Measurements from ENCODE around the gene SYNGR3.

Gene SYNGR3

GRCh38 chr16:2039274-2040031 is 49.7 kb downstream of the SYNGR3 start:
- no peak for ATAC-seq (ENCODE audit: low read depth)
- no peaks in the 10 kb centered on the region for H3K27me3 ChIP-seq (ENCODE audit: insufficient read depth, poor library complexity, severe bottlenecking)
- TF ChIP-seq CTCF (IDR thresholded peaks at IDR 0.05; ENCODE audit: poor library complexity, severe bottlenecking): no peak
- H3K36me3 ChIP-seq (ENCODE audit: low read depth): no peaks in the 10 kb centered on the region
- peaks cover 9% of the 10 kb centered on the region for H3K4me1 ChIP-seq (ENCODE audit: insufficient read depth, poor library complexity, severe bottlenecking)
- H3K4me3 ChIP-seq (ENCODE audit: severe bottlenecking): no peak overlapping the region
- H3K9me3 ChIP-seq (ENCODE audit: severe bottlenecking): no peaks in the 10 kb centered on the region
- DNase-seq (ENCODE audit: low spot score): no peak
- H3K27ac ChIP-seq (ENCODE audit: poor library complexity, severe bottlenecking): no peak overlapping the region

- Histone ChIP-seq H3K4me3 (ENCODE audit: severe bottlenecking) (no peak overlapping the region), H3K27me3 (ENCODE audit: insufficient read depth, poor library complexity, severe bottlenecking) (no peaks in the 10 kb centered on the region), H3K4me1 (ENCODE audit: insufficient read depth, poor library complexity, severe bottlenecking) (peaks cover 9% of the 10 kb centered on the region), H3K36me3 (ENCODE audit: low read depth) (peaks cover 4% of the 10 kb centered on the region; the same call in 1 of the 2 replicates), H3K9me3 (ENCODE audit: severe bottlenecking) (no peaks in the 10 kb centered on the region), H3K27ac (ENCODE audit: poor library complexity, severe bottlenecking) (peak overlapping the region; percentile 42)
- TF ChIP-seq CTCF (IDR thresholded peaks at IDR 0.05; ENCODE audit: poor library complexity, severe bottlenecking): no peak
- ATAC-seq (ENCODE audit: low read depth) (no peak), DNase-seq (ENCODE audit: low spot score) (no peak)
These were observed 50.4 kb downstream of the SYNGR3 start for GRCh38 chr16:2040041-2040786.

GRCh38 chr16:2040787-2041522 is 51.2 kb downstream of the SYNGR3 start:
- Histone ChIP-seq H3K9me3 (ENCODE audit: severe bottlenecking) (no peaks in the 10 kb centered on the region), H3K36me3 (ENCODE audit: low read depth) (peaks cover 4% of the 10 kb centered on the region; the same call in 1 of the 2 replicates), H3K4me3 (ENCODE audit: severe bottlenecking) (no peak overlapping the region), H3K4me1 (ENCODE audit: insufficient read depth, poor library complexity, severe bottlenecking) (peaks cover 9% of the 10 kb centered on the region), H3K27ac (ENCODE audit: poor library complexity, severe bottlenecking) (peak overlapping the region; percentile 42), H3K27me3 (ENCODE audit: insufficient read depth, poor library complexity, severe bottlenecking) (no peaks in the 10 kb centered on the region)
- ATAC-seq (ENCODE audit: low read depth) (peak; percentile 58), DNase-seq (ENCODE audit: low spot score) (no peak)
- no peak for TF ChIP-seq CTCF (IDR thresholded peaks at IDR 0.05; ENCODE audit: poor library complexity, severe bottlenecking)

- DNase-seq (ENCODE audit: low spot score) (no peak), ATAC-seq (ENCODE audit: low read depth) (no peak)
- no peak overlapping the region for H3K4me3 ChIP-seq (ENCODE audit: severe bottlenecking)
- H3K4me1 ChIP-seq (ENCODE audit: insufficient read depth, poor library complexity, severe bottlenecking): peaks cover 9% of the 10 kb centered on the region
- peak overlapping the region; percentile 42 for H3K27ac ChIP-seq (ENCODE audit: poor library complexity, severe bottlenecking)
- H3K27me3 ChIP-seq (ENCODE audit: insufficient read depth, poor library complexity, severe bottlenecking): no peaks in the 10 kb centered on the region
- peaks cover 4% of the 10 kb centered on the region; the same call in 1 of the 2 replicates for H3K36me3 ChIP-seq (ENCODE audit: low read depth)
- no peaks in the 10 kb centered on the region for H3K9me3 ChIP-seq (ENCODE audit: severe bottlenecking)
- no peak for TF ChIP-seq CTCF (IDR thresholded peaks at IDR 0.05; ENCODE audit: poor library complexity, severe bottlenecking)
These were observed 52.6 kb downstream of the SYNGR3 start for GRCh38 chr16:2042171-2042985.

All from RWPE2 (cell line).